ENCODE data around the gene ADAMTS18. TPM values are rescaled to one million over a fixed set of nuclear protein-coding genes. Genes with fewer than 3 reads are reported as not detected.

Gene ADAMTS18
- total and polyA plus RNA-seq, 8 donors, result 0.55 to 7.0 TPM; not detected in 6

GRCh38 chr16:77330332-77331042 is 104.3 kb downstream of the ADAMTS18 start:
- intact Hi-C loops (cut with DNase I; ENCODE audit: low total_unique reads), result no loop called here
- Histone ChIP-seq H3K27ac (no peak overlapping the region), H3K36me3 (no peaks in the 10 kb centered on the region), H3K9me3 (no peaks in the 10 kb centered on the region), H3K27me3 (peaks cover 0 to 18% (median 4%) of the 10 kb centered on the region in 3 donors), H3K4me3 (no peak overlapping the region), H3K4me1 (no peaks in the 10 kb centered on the region)
- WGBS, 5 donors, result 48 to 68% (median 65%) methylated on average over 5 of the region's 5 CpGs
- no peak for TF ChIP-seq POLR2AphosphoS5 (IDR thresholded peaks at IDR 0.05)
- TF ChIP-seq EP300 (IDR thresholded peaks at IDR 0.05), result no peak
- TF ChIP-seq POLR2A (IDR thresholded peaks at IDR 0.05), result no peak
- TF ChIP-seq CTCF (IDR thresholded peaks at IDR 0.05), result no peak
- no peak for DNase-seq

GRCh38 chr16:77328768-77329167 is 106.1 kb downstream of the ADAMTS18 start:
- no peak overlapping the region for H3K27ac ChIP-seq
- no peak for TF ChIP-seq EP300 (IDR thresholded peaks at IDR 0.05)
- TF ChIP-seq CTCF (IDR thresholded peaks at IDR 0.05), result no peak
- intact Hi-C loops (cut with DNase I; ENCODE audit: low total_unique reads), result no loop called here
- 61 to 74% (median 67%) methylated on average over 4 of the region's 4 CpGs for WGBS, 5 donors
- H3K27me3 ChIP-seq, result peaks cover 0 to 18% (median 4%) of the 10 kb centered on the region in 3 donors
- H3K36me3 ChIP-seq, result no peaks in the 10 kb centered on the region
- no peak overlapping the region for H3K4me3 ChIP-seq
- no peak for DNase-seq
- no peaks in the 10 kb centered on the region for H3K9me3 ChIP-seq
- no peaks in the 10 kb centered on the region for H3K4me1 ChIP-seq

GRCh38 chr16:77328274-77328673 is 106.6 kb downstream of the ADAMTS18 start:
- no peaks in the 10 kb centered on the region for H3K9me3 ChIP-seq
- 67 to 87% (median 81%) methylated on average over 7 of the region's 7 CpGs for WGBS, 5 donors
- no peak overlapping the region for H3K4me3 ChIP-seq
- H3K27me3 ChIP-seq, result peaks cover 0 to 18% (median 4%) of the 10 kb centered on the region in 3 donors
- DNase-seq, result peak in 1 of 2 donors; percentile 24
- TF ChIP-seq POLR2AphosphoS5 (IDR thresholded peaks at IDR 0.05), result no peak
- no peak for TF ChIP-seq EP300 (IDR thresholded peaks at IDR 0.05)
- TF ChIP-seq POLR2A (IDR thresholded peaks at IDR 0.05), result no peak
- no peak for TF ChIP-seq CTCF (IDR thresholded peaks at IDR 0.05)
- intact Hi-C loops (cut with DNase I; ENCODE audit: low total_unique reads), result no loop called here
- H3K4me1 ChIP-seq, result no peaks in the 10 kb centered on the region
- no peaks in the 10 kb centered on the region for H3K36me3 ChIP-seq
- H3K27ac ChIP-seq, result no peak overlapping the region

GRCh38 chr16:77327717-77328116 is 107.1 kb downstream of the ADAMTS18 start:
- intact Hi-C loops (cut with DNase I; ENCODE audit: low total_unique reads), result no loop called here
- TF ChIP-seq POLR2A (IDR thresholded peaks at IDR 0.05), result no peak
- TF ChIP-seq CTCF (IDR thresholded peaks at IDR 0.05), result no peak
- no peak for TF ChIP-seq POLR2AphosphoS5 (IDR thresholded peaks at IDR 0.05)
- no peak for TF ChIP-seq EP300 (IDR thresholded peaks at IDR 0.05)
- no peak overlapping the region for H3K4me3 ChIP-seq
- no peak overlapping the region for H3K27ac ChIP-seq
- peaks cover 0 to 18% (median 4%) of the 10 kb centered on the region in 3 donors for H3K27me3 ChIP-seq
- no peaks in the 10 kb centered on the region for H3K4me1 ChIP-seq
- no peaks in the 10 kb centered on the region for H3K9me3 ChIP-seq
- H3K36me3 ChIP-seq, result no peaks in the 10 kb centered on the region
- WGBS, 5 donors, result 54 to 76% (median 72%) methylated on average over 2 of the region's 2 CpGs
- no peak for DNase-seq

Data from stomach (tissue), 9 donors.